ENCODE results near the gene TUBB. TPM values are rescaled to one million over a fixed set of nuclear protein-coding genes. Genes with fewer than 3 reads are reported as not detected.

Gene TUBB
- total RNA-seq, 6 experiments from 2014 or later = 1,052 to 1,712 (median 1,589) TPM

DNA sequence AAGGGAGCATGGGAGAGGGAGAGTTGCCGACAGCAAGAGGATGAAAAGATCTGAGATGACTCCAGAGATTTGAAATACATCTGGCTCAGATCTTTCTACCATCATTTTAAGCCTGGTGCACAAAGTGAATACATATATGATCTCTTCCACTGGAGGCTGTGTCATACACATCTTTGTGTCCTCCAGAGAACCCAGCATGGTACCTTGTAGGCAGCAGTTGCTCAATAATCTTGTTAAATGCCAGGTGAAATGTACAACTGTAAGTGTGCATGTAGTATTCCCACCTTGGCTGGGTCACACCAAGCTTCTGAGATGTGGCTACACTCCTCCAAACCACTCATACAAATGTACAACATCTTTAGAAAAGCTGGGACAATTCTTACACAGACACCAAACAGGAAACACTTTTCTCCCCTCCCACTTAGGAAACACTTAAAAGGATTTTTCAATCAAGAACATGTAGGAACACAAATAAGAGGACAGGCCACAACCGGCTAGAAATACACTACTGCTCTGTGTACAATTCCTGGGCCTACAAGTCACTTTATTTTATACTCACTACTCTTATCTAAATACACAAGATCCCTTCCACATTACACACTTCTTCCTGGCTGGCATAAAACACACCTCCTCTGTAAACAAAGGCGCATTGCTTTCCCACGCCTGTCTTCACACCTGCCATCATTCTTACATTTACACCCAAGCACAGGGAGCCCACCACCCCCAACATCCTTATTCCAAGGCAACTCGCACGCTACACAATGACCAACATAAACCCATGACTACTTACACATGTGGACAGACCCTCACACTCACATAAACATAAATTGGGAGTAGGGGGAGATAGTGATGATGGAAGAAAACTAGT lies 28.0 kb downstream of the TUBB start:
- Mint-ChIP-seq H3K4me1 (ENCODE audit: low read depth) (peaks cover 72% of the 10 kb centered on the region), H3K36me3 (ENCODE audit: low read depth) (peaks cover 9% of the 10 kb centered on the region), H3K27me3 (ENCODE audit: insufficient read depth) (peaks cover 5% of the 10 kb centered on the region), H3K27ac (peak overlapping the region; percentile 87), H3K9me3 (no peaks in the 10 kb centered on the region), H3K4me3 (peak overlapping the region; percentile 18)
- no peak for DNase-seq
- no peak for TF ChIP-seq CTCF (IDR thresholded peaks at IDR 0.05)

DNA sequence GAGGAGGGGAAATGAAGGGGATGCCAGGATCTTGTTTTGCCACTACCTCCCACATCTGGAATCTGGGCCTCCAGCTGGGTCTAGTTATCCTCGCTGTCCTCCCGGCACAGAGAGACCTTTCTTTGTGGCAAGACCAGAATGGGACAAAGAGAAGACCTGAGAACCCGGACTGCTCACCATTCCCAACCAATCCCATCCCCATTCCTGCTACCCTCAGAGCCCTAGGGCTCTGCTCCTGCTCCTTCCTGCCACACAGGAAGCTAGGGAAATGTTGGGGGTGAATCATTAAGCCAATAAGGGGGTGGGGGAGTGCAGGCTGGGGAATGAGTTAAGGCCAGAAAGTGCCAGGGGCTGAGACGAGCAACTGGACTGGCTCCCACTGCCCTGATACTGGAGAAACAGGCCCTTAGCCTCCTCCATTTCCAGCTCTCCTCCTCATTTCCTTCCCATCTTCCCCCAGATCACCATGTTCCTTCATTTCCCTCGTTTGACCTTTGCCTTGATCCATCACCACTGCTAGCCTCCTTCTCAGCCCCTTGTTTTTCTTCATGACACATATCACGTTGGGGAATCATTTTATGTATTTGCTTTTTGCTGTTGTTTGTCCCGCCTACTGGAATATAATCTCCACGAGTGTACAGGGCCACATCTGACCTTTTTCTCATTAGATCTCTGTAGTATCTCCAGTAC lies 28.8 kb downstream of the TUBB start:
- Mint-ChIP-seq H3K36me3 (ENCODE audit: low read depth) (peaks cover under 1% of the 10 kb centered on the region), H3K4me3 (peak overlapping the region; percentile 18), H3K27me3 (ENCODE audit: insufficient read depth) (peaks cover 2% of the 10 kb centered on the region; the same call in 1 of the 2 replicates), H3K4me1 (ENCODE audit: low read depth) (peaks cover 81% of the 10 kb centered on the region), H3K9me3 (no peaks in the 10 kb centered on the region), H3K27ac (peak overlapping the region; percentile 87)
- TF ChIP-seq CTCF (IDR thresholded peaks at IDR 0.05) = no peak
- no peak for DNase-seq

GRCh38 chr6:30749554-30750378 lies 29.6 kb downstream of the TUBB start:
- Mint-ChIP-seq H3K27ac (peak overlapping the region; percentile 87), H3K4me3 (no peak overlapping the region; the same call in 1 of the 2 replicates)

GRCh38 chr6:30750379-30750668 lies 30.2 kb downstream of the TUBB start:
- no peak for TF ChIP-seq CTCF (IDR thresholded peaks at IDR 0.05)
- H3K4me1 Mint-ChIP-seq (ENCODE audit: low read depth) = peaks cover 84% of the 10 kb centered on the region
- H3K9me3 Mint-ChIP-seq = no peaks in the 10 kb centered on the region
- no peaks in the 10 kb centered on the region; the same call in 1 of the 2 replicates for H3K27me3 Mint-ChIP-seq (ENCODE audit: insufficient read depth)
- no peak overlapping the region for H3K4me3 Mint-ChIP-seq
- H3K36me3 Mint-ChIP-seq (ENCODE audit: low read depth) = no peaks in the 10 kb centered on the region
- peak overlapping the region; percentile 87 for H3K27ac Mint-ChIP-seq
- DNase-seq = no peak

More at GRCh38 chr6:30749554-30750378, 29.6 kb downstream of the TUBB start:
- Mint-ChIP-seq H3K27me3 (ENCODE audit: insufficient read depth) (no peaks in the 10 kb centered on the region; the same call in 1 of the 2 replicates), H3K36me3 (ENCODE audit: low read depth) (no peaks in the 10 kb centered on the region), H3K9me3 (no peaks in the 10 kb centered on the region), H3K4me1 (ENCODE audit: low read depth) (peaks cover 85% of the 10 kb centered on the region)
- no peak for DNase-seq
- TF ChIP-seq CTCF (IDR thresholded peaks at IDR 0.05) = no peak

DNA sequence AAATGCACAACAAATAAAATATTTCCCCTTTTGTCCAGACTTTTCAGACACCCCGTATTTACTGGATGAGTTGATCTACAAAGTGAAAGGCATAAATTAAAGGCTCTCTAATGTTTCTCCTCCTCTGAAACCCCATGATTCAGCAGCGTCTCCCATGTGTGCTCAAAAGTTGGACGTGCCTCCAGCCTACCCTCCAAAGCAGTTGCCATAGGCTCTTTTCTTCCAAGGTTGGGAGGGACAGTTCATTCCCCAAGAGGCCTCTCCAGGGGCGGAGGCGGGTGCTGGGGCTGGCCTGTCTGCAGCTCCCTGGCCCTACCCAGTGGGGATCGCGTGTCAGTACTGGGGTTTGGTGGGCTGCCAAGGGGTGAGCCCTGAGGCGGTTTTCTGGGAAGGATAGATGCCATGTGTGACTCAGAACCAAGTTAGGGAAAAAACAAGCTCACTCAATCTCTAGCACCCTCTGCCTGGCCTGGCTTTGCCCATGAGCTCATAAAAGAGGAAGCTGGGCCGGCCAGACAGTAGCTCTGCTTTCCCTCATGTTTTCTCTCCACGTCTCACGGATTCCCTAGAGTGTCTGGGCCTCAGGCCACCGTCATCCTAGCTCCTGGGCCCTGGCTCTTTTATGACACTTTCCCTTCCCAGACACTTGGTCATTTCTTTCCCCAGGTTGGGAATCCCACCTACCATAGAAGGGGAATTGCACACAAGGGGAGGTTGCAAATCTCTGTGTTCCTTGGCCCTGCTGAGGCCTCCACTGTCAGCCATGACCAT lies 32.2 kb downstream of the TUBB start:
- peak; percentile 39; the same call in 1 of the 2 replicates for TF ChIP-seq CTCF (IDR thresholded peaks at IDR 0.05)
- peak; percentile 100 for DNase-seq
- H3K4me3 Mint-ChIP-seq = peak overlapping the region; percentile 83
- H3K9me3 Mint-ChIP-seq = no peaks in the 10 kb centered on the region
- H3K27ac Mint-ChIP-seq = peak overlapping the region; percentile 99
- no peaks in the 10 kb centered on the region; the same call in 1 of the 2 replicates for H3K27me3 Mint-ChIP-seq (ENCODE audit: insufficient read depth)
- H3K4me1 Mint-ChIP-seq (ENCODE audit: low read depth) = peaks cover 77% of the 10 kb centered on the region
- H3K36me3 Mint-ChIP-seq (ENCODE audit: low read depth) = no peaks in the 10 kb centered on the region

All from HFFc6 (cell line).